Bronchial epithelial cell (primary cell): ENCODE results near the gene DOCK1. TPM values are rescaled to one million over a fixed set of nuclear protein-coding genes. Genes with fewer than 3 reads are reported as not detected.

Experiments
- DNase-seq: peaks from one replicate; pipeline ENCODE4 v3.0.0-alpha.2; 2010; ENCODE audit warnings: low read depth
- FAIRE-seq: peaks from 2 replicates; lab custom pipeline; 2011; peaks lifted over from hg19 to GRCh38; lab: Jason Lieb, UNC
- H3K27me3 ChIP-seq: 2 replicates; pipeline ENCODE4 v1.5.1; 2011; ENCODE audit warnings: low read length; ENCODE audit not compliant: control insufficient read depth, insufficient read depth
- H3K36me3 ChIP-seq: 2 replicates; pipeline ENCODE4 v1.5.1; 2011; ENCODE audit warnings: low read length; ENCODE audit not compliant: control insufficient read depth, insufficient read depth
- H3K4me3 ChIP-seq: 2 replicates; pipeline ENCODE4 v1.5.1; 2011; ENCODE audit warnings: mild to moderate bottlenecking, low read depth, low read length, control low read depth
- total RNA-seq: library from RNA; depleted of rRNA; stranded (reverse); fragments of >200 nt; gene quantifications from 2 replicates; pipeline ENCODE4 v1.2.1, GENCODE V29; 2014
- TF ChIP-seq, protein P1 (sequence below): IDR thresholded peaks from 2 replicates; pipeline ENCODE4 v1.5.1; 2011; ENCODE audit warnings: mild to moderate bottlenecking, moderate library complexity, low read length, control low read depth, inconsistent platforms; ENCODE audit not compliant: insufficient read depth, severe bottlenecking

The DOCK1 gene
- total RNA-seq, 1 donor from 2014 or later, result 173 TPM

DNA sequence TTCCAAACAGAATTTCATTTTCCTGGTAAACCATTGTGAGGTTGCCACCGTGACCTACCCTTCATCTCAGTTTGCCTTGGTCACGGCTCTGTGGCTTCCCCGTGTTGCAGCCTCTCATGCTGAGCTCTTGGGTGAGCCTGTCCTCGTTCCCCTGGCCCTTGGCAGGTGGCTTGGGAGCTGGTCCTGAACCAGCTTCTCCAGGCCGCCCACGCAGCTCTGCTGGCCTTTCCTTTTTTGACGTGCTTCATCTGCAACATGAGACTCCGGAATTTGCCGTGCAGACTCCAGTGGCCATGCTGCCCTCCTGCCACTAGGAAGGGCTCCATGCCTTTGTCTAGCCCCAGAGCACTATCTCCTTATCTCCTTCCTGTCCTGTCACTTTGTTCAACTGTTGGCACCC, 550.9 kb downstream of the DOCK1 start:
- Histone ChIP-seq H3K36me3 (peaks cover 2% of the 10 kb centered on the region), H3K27me3 (no peaks in the 10 kb centered on the region), H3K4me3 (no peak overlapping the region)
- DNase-seq (no peak), FAIRE-seq (no peak)
- TF ChIP-seq, protein P1, sequence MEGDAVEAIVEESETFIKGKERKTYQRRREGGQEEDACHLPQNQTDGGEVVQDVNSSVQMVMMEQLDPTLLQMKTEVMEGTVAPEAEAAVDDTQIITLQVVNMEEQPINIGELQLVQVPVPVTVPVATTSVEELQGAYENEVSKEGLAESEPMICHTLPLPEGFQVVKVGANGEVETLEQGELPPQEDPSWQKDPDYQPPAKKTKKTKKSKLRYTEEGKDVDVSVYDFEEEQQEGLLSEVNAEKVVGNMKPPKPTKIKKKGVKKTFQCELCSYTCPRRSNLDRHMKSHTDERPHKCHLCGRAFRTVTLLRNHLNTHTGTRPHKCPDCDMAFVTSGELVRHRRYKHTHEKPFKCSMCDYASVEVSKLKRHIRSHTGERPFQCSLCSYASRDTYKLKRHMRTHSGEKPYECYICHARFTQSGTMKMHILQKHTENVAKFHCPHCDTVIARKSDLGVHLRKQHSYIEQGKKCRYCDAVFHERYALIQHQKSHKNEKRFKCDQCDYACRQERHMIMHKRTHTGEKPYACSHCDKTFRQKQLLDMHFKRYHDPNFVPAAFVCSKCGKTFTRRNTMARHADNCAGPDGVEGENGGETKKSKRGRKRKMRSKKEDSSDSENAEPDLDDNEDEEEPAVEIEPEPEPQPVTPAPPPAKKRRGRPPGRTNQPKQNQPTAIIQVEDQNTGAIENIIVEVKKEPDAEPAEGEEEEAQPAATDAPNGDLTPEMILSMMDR, result no peak

DNA sequence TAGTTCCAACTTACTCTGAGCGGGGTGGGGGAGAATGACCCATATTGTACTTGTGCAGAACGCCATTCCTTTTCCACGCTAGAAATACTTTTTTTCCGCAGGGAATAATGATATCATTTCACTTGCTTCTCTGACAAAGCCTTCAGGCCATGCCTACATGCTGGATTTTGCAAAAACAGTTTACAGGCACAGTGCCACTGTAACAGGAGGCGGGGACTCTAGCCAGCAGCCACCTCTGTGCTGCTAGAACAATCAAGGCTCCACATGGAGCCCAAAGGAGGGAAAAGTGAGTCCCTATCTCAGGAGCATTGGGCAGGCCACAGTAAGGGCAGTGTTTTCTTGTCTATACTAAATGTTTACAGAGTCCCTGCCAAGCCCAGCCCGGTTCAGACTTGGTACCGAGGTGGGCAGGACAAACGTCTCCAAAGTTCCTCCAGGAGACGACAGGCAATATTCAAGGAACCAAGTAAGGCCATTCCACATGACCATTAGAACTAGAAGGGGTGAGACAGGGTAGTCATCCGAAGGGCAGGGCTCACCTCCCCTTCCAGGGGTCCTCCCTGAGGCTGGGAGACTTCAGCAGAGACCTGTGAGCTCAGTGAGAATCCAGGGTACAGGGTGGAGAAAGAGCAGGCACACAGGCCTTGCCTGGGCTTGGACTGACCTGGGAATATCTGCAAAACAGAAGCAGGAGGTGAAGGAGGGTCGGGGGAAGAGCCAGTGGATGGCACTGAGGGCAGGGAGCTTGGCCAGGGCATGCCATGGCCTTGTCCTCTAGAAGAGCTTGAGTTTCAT, 553.0 kb downstream of the DOCK1 start:
- Histone ChIP-seq H3K4me3 (no peak overlapping the region), H3K36me3 (no peaks in the 10 kb centered on the region), H3K27me3 (no peaks in the 10 kb centered on the region)
- no peak for DNase-seq
- TF ChIP-seq, protein P1, result no peak
- no peak for FAIRE-seq

DNA sequence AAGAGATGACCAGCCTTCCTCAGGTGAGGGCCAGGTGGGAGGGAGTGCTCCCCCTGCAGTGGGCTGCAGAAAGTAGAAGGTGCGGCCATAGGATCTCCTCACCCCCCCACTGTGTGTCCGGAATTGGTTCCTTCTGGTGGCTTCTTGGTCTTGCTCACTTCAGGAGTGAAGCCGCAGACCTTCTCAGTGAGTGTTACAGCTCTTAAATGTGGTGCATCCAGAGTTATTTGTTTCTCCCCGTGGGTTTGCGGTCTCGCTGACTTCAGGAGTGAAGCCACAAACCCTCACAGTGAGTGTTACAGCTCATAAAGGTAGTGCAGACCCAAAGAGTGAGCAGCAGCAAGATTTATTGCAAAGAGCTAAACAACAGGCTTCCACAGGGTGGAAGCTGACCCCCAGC, 553.6 kb downstream of the DOCK1 start:
- TF ChIP-seq, protein P1, result no peak
- no peak for FAIRE-seq
- Histone ChIP-seq H3K4me3 (no peak overlapping the region), H3K36me3 (no peaks in the 10 kb centered on the region), H3K27me3 (no peaks in the 10 kb centered on the region)
- DNase-seq, result no peak

DNA sequence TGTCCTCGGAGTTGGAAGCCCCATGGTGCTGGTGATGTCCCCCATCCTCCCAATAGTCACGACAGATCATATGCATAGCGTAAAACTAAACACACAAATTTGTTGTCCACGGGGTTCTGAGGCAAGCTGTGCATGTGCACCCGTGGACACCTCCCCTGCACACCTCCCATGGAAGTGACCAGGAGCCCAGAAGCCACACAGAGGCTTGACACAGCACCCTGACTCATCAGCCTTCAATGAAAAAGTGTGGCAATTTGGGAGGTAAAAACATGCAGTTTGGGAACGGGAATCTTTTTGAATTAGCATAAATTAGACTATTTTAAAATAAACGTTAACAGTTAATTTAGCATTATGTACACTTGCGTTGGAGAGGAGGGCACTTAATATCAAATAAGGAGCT, 554.7 kb downstream of the DOCK1 start:
- TF ChIP-seq, protein P1, result no peak
- H3K27me3 ChIP-seq, result no peaks in the 10 kb centered on the region
- no peaks in the 10 kb centered on the region for H3K36me3 ChIP-seq
- FAIRE-seq (no peak), DNase-seq (no peak)
- no peak overlapping the region for H3K4me3 ChIP-seq

DNA sequence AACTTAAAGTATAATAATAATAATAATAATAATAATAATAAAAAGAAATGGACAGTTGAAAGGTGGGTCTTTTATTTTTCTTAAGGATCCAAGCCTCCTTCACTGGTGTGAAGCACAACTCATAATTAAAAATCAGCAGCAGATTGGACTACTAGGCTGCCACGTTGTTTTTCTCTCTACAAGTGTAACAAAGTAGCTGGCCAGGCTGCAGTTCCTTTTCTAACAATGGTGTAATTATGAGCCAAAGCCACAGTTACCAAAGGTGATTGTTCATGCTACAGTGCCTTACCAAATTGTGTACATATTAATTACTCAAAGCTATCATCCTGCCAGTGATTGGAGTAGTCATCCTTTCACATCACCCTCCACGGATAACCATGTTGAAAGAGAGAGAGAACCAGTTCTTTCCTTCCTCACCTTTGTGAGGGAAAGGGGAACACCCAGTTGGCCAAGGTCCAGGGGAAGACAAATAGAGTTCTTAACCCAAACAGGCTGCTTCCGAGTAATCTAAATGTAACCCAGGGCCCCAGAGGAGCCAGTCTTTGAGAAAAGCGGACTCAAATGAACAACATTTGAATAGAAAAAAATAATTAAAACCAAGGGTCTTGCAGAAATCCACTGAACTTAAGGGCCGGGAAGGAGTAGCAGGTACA, 557.5 kb downstream of the DOCK1 start:
- Histone ChIP-seq H3K4me3 (no peak overlapping the region), H3K27me3 (no peaks in the 10 kb centered on the region), H3K36me3 (no peaks in the 10 kb centered on the region)
- DNase-seq (no peak), FAIRE-seq (no peak)
- TF ChIP-seq, protein P1, result no peak
